ENCODE data around the gene ABHD5. TPM values are rescaled to one million over a fixed set of nuclear protein-coding genes. Genes with fewer than 3 reads are reported as not detected.

The ABHD5 gene
- total RNA-seq, 2 experiments from 2014 or later = 6.5 to 7.9 TPM

GRCh38 chr3:43709022-43709421, 18.3 kb downstream of the ABHD5 start:
- ChIA-PET POLR2A (no interaction called here), CTCF (ENCODE audit: unreplicated experiment) (no interaction called here)
- Histone ChIP-seq H3K9me3 (ENCODE audit: low read length) (no peaks in the 10 kb centered on the region), H3K9me2 (ENCODE audit: insufficient read depth, low read length) (no peaks in the 10 kb centered on the region), H3K36me3 (ENCODE audit: insufficient read depth, low read length) (peaks cover 22% of the 10 kb centered on the region), H2AFZ (ENCODE audit: low read length) (no peak overlapping the region), H3K27ac (ENCODE audit: low read depth, low read length, poor library complexity, severe bottlenecking) (no peak overlapping the region), H3K4me3 (ENCODE audit: low read depth, low read length, poor library complexity, severe bottlenecking) (no peak overlapping the region), H3K79me2 (ENCODE audit: insufficient read depth, low read depth, low read length) (no peaks in the 10 kb centered on the region), H4K20me1 (ENCODE audit: insufficient read depth, low read length) (no peaks in the 10 kb centered on the region), H3K4me1 (ENCODE audit: insufficient read depth, low read length, poor library complexity, severe bottlenecking) (peaks cover 9% of the 10 kb centered on the region), H3K4me2 (ENCODE audit: low read length) (no peak overlapping the region)
- intact Hi-C loops (cut with micrococcal nuclease; ENCODE audit: unreplicated experiment) = no loop called here
- TF ChIP-seq EZH2phosphoT487 (IDR thresholded peaks at IDR 0.05; ENCODE audit: borderline replicate concordance, low read depth, low read length) (no peak), CTCF (conservative IDR thresholded peaks at IDR 0.05; ENCODE audit: low read length) (no peak)
- no TSS peak for BruUV-seq (replicated peaks)
- no peak for DNase-seq (ENCODE audit: low spot score)

- DNase-seq (ENCODE audit: low spot score) = no peak
- Histone ChIP-seq H3K4me3 (ENCODE audit: low read depth, low read length, poor library complexity, severe bottlenecking) (no peak overlapping the region), H3K27ac (ENCODE audit: low read depth, low read length, poor library complexity, severe bottlenecking) (no peak overlapping the region), H3K4me2 (ENCODE audit: low read length) (no peak overlapping the region), H4K20me1 (ENCODE audit: insufficient read depth, low read length) (no peaks in the 10 kb centered on the region), H3K9me2 (ENCODE audit: insufficient read depth, low read length) (no peaks in the 10 kb centered on the region), H3K4me1 (ENCODE audit: insufficient read depth, low read length, poor library complexity, severe bottlenecking) (no peaks in the 10 kb centered on the region), H3K9me3 (ENCODE audit: low read length) (no peaks in the 10 kb centered on the region), H3K36me3 (ENCODE audit: insufficient read depth, low read length) (peaks cover 22% of the 10 kb centered on the region), H2AFZ (ENCODE audit: low read length) (no peak overlapping the region), H3K79me2 (ENCODE audit: insufficient read depth, low read depth, low read length) (no peaks in the 10 kb centered on the region)
- CTCF ChIA-PET (ENCODE audit: unreplicated experiment) = no interaction called here
- no TSS peak for BruUV-seq (replicated peaks)
- intact Hi-C loops (cut with micrococcal nuclease; ENCODE audit: unreplicated experiment) = no loop called here
- no peak for TF ChIP-seq EZH2phosphoT487 (IDR thresholded peaks at IDR 0.05; ENCODE audit: borderline replicate concordance, low read depth, low read length)
- no peak for TF ChIP-seq CTCF (conservative IDR thresholded peaks at IDR 0.05; ENCODE audit: low read length)
- POLR2A ChIA-PET = no interaction called here
These were observed 19.9 kb downstream of the ABHD5 start for GRCh38 chr3:43710607-43711006.

GRCh38 chr3:43718296-43718695, 27.6 kb downstream of the ABHD5 start:
- Histone ChIP-seq H4K20me1 (ENCODE audit: insufficient read depth, low read length) (no peaks in the 10 kb centered on the region), H3K36me3 (ENCODE audit: insufficient read depth, low read length) (peaks cover 11% of the 10 kb centered on the region; the same call in 1 of the 2 replicates), H3K9me3 (ENCODE audit: low read length) (no peaks in the 10 kb centered on the region), H2AFZ (ENCODE audit: low read length) (no peak overlapping the region), H3K4me2 (ENCODE audit: low read length) (no peak overlapping the region), H3K4me3 (ENCODE audit: low read depth, low read length, poor library complexity, severe bottlenecking) (no peak overlapping the region), H3K9me2 (ENCODE audit: insufficient read depth, low read length) (no peaks in the 10 kb centered on the region), H3K4me1 (ENCODE audit: insufficient read depth, low read length, poor library complexity, severe bottlenecking) (no peaks in the 10 kb centered on the region), H3K79me2 (ENCODE audit: insufficient read depth, low read depth, low read length) (no peaks in the 10 kb centered on the region), H3K27ac (ENCODE audit: low read depth, low read length, poor library complexity, severe bottlenecking) (no peak overlapping the region)
- intact Hi-C loops (cut with micrococcal nuclease; ENCODE audit: unreplicated experiment) = no loop called here
- POLR2A ChIA-PET = no interaction called here
- TF ChIP-seq CTCF (conservative IDR thresholded peaks at IDR 0.05; ENCODE audit: low read length) (no peak), EZH2phosphoT487 (IDR thresholded peaks at IDR 0.05; ENCODE audit: borderline replicate concordance, low read depth, low read length) (no peak)
- CTCF ChIA-PET (ENCODE audit: unreplicated experiment) = no interaction called here
- no peak for DNase-seq (ENCODE audit: low spot score)
- no TSS peak for BruUV-seq (replicated peaks)
